SIG-M5 treated with dmso at 0.1 percent for 504 hours (cell line): ENCODE results near the gene PACS2.
A peak's percentile ranks its signal among the peaks of the same experiment; 100 is the strongest.
"Not testable (repeated sequence)": the region's sequence is repeated elsewhere in the genome, so short reads cannot be mapped to it uniquely, and the experiment has no call there.

Experiments used
- DNase-seq: peaks from one replicate; lab custom pipeline; 2025; ENCODE audit not compliant: unreplicated experiment; lab: John Stamatoyannopoulos, UW

PACS2 gene

DNA sequence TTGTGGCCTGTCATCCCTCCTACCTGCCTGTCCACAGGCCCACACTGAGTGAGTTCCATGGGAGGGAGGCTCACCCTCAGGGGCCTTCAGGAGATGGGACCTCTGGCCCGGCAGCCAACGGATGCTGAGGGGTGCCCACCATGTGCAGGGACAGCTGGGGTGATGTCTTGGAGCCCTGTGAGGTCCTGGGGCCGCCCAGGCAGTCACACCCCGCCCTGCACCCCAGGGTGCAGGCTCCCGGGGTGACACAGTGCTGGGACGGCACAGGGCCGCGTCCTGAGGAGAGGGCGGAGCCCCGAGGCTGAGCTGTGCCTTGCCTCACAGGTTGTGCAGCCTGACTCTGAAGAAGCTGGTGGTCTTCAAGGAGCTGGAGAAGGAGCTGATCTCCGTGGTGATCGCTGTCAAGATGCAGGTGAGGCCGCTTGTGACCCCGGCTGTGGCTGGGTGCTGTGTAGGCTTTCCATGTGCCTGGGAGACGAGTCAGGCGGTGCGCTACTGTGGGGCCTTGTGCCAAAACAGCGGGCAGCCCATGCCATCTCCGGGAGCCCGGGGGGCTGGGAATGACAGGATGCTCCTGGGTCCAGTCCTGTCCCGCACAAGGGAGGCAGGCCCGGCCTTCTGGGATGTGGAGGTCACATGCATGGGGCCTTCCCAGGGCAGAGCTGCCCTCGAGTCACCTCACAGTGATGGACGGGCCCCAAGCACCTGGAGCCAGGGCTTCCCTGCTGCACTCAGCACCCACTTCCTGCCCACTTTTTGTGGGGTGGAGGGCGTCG is 33.8 kb downstream of the PACS2 start:
- no peak for DNase-seq

- no peak for DNase-seq
Measured at GRCh38 chr14:105348945-105349699, 34.6 kb downstream of the PACS2 start.

DNA sequence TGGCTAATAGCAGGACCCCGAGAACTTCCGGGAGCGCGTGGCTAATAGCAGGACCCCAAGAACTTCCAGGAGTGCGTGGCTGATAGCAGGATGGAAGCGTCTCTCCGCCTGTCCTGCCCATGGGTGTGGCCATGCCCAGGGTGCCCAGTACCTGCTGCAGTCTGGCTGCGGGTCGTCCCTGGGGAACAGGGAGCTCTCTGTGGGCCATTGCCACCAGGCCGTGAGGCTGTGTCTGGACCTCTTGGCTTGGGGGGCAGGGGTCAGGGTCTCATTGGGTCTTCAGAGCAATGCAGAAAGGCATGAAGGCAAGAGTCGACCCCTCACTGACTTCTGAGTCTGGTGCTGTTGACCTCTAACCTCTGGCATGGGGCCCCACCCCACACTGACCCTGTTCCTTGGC is 35.4 kb downstream of the PACS2 start:
- no peak for DNase-seq

GRCh38 chr14:105350450-105351244 is 36.1 kb downstream of the PACS2 start:
- no peak for DNase-seq

DNA sequence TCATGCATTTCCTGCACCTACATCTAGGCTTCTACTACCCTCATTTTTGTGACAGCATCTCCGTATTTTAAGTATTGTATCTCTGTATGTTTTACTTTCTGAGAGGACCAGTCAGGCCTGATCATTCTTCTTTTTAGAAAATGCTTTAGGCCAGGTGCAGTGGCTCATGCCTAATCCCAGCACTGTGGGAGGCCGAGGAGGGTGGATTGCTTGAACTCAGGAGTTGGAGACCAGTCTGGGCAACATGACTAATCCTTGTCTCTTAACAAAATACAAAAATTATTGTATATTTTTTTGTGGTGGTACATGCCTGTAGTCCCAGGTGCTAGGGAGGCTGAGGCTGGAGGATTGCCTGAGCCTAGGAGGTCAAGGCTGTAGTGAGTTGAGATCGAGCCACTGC is 36.9 kb downstream of the PACS2 start:
- no peak for DNase-seq

DNA sequence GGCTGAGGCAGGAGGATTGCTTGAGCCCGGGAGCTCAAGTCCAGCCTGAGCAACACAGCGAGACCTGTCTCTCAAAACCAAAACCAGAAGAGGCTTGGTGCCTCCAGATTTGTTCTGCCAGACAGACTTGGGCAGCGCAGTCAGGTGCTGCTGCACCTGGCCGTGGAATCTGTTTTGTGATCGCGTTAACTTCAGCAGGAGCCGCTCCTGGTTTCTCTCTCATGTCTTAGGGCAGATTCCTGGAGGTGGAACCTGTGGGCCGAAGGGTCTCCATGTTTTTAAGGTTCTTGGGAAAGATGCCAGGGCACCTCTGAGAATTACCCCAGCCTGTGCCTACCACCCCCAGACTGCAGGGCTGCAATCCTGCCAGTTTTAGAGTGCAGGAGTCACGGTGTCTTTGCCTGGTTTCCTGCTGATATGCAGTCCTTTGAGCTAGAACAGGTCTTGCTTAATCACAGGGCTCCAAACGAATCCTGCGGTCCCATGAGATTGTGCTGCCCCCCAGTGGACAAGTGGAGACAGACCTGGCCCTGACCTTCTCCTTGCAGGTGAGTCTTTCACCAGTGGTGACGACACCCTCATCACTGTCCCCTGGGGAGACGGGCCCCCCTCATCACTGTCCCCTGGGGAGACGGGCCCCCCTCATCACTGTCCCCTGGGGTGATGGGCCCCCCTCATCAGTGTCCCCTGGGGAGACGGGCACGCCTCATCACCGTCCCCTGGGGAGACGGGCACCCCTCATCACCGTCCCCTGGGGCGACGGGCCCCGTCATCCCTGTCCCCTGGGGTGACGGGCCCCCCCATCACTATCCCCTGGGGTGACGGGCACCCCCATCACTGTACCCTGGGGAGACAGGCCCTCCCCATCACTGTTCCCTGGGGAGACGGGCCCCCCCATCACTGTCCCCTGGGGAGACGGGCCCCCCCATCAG is 37.6 kb downstream of the PACS2 start:
- peak; percentile 87 for DNase-seq

DNA sequence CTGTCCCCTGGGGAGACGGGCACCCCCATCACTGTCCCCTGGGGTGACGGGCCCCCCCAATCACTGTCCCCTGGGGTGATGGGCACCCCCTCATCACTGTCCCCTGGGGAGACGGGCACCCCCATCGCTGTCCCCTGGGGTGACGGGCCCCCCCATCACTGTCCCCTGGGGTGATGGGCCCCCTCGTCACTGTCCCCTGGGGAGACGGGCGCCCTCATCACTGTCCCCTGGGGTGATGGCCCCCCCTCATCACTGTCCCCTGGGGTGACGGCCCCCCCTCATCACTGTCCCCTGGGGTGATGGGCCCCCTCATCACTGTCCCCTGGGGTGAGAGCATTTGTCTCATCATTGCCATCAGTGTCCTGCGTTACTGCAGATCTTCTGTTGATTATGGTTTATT is 38.6 kb downstream of the PACS2 start:
- DNase-seq: no peak

DNA sequence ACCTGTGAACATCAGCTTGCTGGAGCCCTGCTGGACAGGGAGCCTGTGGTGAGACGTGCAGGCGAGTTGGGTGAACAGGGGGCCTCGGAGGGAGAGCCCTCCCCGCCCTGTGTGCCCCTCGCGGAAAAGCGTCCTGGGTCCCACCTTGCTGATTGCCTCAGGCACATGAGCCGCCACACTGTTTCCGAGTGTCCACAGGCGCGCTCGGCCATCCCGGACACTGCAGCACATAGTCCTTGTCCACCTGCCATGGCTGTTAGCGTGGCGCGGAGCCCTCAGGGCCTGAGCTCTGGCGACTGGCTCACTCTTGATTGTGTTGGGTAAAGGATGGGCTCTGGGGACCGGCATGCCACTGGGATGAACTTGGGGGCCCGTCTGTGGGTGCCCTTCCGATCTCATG is 40.0 kb downstream of the PACS2 start:
- no peak for DNase-seq

DNA sequence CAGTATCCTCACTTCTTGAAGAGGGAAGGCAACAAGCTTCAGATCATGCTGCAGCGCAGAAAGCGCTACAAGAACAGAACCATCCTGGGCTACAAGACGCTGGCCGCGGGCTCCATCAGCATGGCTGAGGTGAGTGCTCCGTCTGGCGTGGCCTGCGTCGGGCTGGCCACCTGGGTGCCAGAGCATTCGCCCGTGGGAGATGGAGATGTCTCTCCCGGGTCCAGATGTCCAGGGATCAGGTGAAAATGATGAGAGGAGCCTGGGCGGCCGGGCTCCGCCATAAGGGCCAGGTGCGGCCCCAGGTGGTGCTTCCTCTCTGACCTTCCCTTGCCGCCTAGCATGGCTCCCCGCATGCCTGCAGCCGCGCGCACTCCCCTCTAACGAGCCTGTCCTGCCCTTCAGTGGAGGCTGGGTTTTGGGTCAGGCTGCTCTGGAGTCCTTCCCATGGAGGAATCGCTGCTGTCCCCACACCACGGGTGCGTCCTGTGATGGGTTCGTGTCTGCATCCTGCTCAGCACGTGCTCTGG is 40.6 kb downstream of the PACS2 start:
- DNase-seq: no peak

DNA sequence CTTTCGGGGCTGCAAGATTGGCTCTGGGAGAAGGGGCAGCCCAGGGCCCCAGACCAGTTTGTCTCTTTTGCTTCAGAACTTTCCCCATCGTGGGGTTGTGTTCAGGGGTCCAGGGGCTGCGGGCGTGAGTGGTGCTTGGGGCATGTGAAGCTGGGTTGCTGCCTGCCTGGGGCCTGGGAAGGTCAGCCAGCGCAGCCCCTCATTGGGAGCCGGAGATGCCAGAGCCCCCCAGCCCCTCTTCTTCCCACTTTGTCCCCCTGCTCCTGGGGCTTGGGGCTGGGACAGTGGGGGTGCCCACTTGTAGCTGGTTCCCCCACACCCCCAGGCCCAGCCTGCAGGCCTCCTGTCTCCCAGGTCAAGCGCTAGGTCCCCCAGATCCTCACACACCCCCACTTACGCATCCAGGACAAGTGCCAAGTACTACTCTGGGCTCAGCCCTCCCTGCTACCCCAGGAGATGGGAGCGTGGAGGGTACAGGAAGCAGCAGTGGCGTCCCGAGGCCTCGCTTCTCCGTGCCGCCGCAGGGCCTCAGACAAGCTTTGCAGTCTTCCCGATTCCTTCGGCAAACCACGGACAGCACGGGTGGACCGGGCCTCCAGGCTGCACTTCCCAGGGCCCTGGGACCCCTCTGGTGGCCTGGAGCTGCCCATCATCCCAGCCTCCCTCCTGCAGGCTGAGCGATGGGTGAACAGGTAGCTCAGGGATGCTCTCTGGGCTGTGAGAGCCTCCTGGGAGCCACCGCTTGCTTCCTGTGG is 41.5 kb downstream of the PACS2 start:
- DNase-seq: no peak

DNA sequence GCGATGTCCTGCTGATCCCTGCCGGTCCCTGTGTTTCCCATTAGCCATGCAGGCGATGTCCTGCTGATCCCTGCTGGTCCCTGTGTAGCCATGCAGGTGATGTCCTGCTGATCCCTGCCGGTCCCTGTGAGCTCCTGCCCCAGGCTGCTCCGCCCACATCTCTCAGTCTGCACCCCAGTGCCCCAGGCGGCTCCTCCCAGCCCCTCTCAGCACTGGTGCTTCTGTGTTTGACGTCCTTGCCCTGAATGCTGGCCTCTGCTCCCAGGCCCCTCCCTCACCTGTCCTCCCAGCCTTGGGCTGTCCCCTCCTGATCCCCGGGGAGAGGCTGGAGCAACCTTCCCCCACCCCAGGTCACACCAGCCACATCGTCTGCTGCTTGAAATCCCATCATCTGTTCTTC is 42.4 kb downstream of the PACS2 start:
- no peak for DNase-seq

DNA sequence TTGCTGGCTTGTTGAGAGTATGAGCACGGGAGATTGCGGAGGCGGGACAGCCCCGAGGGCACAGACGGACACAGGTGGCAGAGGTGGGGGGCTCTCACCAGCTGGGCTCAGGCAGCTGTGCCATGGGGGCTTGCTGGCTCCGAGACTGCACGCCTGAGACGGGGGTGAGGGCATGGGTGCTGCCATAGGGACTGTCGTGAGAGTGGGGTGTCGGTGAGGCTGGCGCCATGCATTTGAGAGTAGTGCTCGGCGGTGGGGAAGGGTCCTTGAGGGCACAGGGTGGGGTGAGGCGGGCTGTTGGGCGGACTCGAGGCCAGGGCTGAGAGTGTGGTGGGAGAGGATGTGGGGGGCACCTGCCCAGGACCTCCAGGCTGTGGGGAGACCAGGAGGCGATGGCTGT is 43.1 kb downstream of the PACS2 start:
- DNase-seq: no peak

GRCh38 chr14:105358140-105358846 is 43.7 kb downstream of the PACS2 start:
- DNase-seq: no peak

GRCh38 chr14:105358943-105359342 is 44.4 kb downstream of the PACS2 start:
- DNase-seq: no peak

GRCh38 chr14:105361412-105361811 is 46.9 kb downstream of the PACS2 start:
- not testable (repeated sequence) for DNase-seq

GRCh38 chr14:105363847-105364708 is 49.5 kb downstream of the PACS2 start:
- peak; percentile 11 for DNase-seq

- DNase-seq: no peak
Measured at GRCh38 chr14:105365101-105365500, 50.6 kb downstream of the PACS2 start.

DNA sequence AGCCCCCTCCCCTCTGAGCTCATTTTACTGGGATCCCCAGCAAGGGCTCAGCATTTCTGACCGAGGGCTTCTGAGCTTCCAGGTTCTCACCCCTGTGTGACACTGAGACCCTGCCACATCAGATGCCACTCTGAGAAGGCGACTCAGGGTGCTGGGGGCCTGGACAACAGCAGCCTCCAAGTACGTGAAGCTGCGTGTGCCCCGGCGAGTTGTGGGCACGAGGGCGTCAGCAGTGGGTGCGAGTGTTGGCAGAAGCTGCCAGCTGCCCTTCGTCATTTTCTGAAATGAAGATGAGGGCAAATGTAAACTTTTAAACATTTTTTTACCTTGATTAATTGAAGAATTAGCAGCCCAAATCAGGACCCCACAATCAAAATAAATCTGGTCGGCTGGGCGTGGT is 51.1 kb downstream of the PACS2 start:
- DNase-seq: no peak
